ENCODE measurements around the gene THADA.

THADA gene

GRCh38 chr2:43210125-43210466 is 385.7 kb downstream of the THADA start:
- no peaks in the 10 kb centered on the region for H3K36me3 ChIP-seq
- TF ChIP-seq, protein P1, sequence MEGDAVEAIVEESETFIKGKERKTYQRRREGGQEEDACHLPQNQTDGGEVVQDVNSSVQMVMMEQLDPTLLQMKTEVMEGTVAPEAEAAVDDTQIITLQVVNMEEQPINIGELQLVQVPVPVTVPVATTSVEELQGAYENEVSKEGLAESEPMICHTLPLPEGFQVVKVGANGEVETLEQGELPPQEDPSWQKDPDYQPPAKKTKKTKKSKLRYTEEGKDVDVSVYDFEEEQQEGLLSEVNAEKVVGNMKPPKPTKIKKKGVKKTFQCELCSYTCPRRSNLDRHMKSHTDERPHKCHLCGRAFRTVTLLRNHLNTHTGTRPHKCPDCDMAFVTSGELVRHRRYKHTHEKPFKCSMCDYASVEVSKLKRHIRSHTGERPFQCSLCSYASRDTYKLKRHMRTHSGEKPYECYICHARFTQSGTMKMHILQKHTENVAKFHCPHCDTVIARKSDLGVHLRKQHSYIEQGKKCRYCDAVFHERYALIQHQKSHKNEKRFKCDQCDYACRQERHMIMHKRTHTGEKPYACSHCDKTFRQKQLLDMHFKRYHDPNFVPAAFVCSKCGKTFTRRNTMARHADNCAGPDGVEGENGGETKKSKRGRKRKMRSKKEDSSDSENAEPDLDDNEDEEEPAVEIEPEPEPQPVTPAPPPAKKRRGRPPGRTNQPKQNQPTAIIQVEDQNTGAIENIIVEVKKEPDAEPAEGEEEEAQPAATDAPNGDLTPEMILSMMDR (IDR thresholded peaks at IDR 0.05), result no peak
- no peaks in the 10 kb centered on the region for H3K27me3 ChIP-seq
- peak overlapping the region; percentile 41 to 46 for H3K4me3 ChIP-seq (ENCODE audit: low read depth in 1 of 2, low read length in 1 of 2)
- no peaks in the 10 kb centered on the region for H3K9me3 ChIP-seq
- H3K27ac ChIP-seq, result peak overlapping the region; percentile 95
- peaks cover 92 to 93% of the 10 kb centered on the region in 2 experiments for H3K4me1 ChIP-seq (ENCODE audit: control insufficient read depth in 1 of 2, insufficient read depth in 1 of 2, low read depth in 1 of 2, low read length in 1 of 2)

- TF ChIP-seq, protein P1 (IDR thresholded peaks at IDR 0.05), result no peak
- H3K27ac ChIP-seq, result peak overlapping the region; percentile 95
Observed at GRCh38 chr2:43209204-43209717, 386.6 kb downstream of the THADA start.

GRCh38 chr2:43207553-43208300 is 388.1 kb downstream of the THADA start:
- Histone ChIP-seq H3K4me3 (ENCODE audit: low read depth in 1 of 2, low read length in 1 of 2) (peak overlapping the region; percentile 34 to 43), H3K36me3 (no peaks in the 10 kb centered on the region), H3K4me1 (ENCODE audit: control insufficient read depth in 1 of 2, insufficient read depth in 1 of 2, low read depth in 1 of 2, low read length in 1 of 2) (peaks cover 68 to 70% of the 10 kb centered on the region in 2 experiments), H3K27ac (peak overlapping the region; percentile 95), H3K27me3 (no peaks in the 10 kb centered on the region), H3K9me3 (no peaks in the 10 kb centered on the region)
- TF ChIP-seq, protein P1 (IDR thresholded peaks at IDR 0.05), result no peak

More at GRCh38 chr2:43209204-43209717, 386.6 kb downstream of the THADA start:
- no peaks in the 10 kb centered on the region for H3K36me3 ChIP-seq
- H3K4me3 ChIP-seq (ENCODE audit: low read depth in 1 of 2, low read length in 1 of 2), result peak overlapping the region in 1 of 2 experiments; percentile 46
- H3K4me1 ChIP-seq (ENCODE audit: control insufficient read depth in 1 of 2, insufficient read depth in 1 of 2, low read depth in 1 of 2, low read length in 1 of 2), result peaks cover 84 to 85% of the 10 kb centered on the region in 2 experiments
- H3K27me3 ChIP-seq, result no peaks in the 10 kb centered on the region
- no peaks in the 10 kb centered on the region for H3K9me3 ChIP-seq

- H3K9me3 ChIP-seq, result no peaks in the 10 kb centered on the region
- H3K4me1 ChIP-seq (ENCODE audit: control insufficient read depth in 1 of 2, insufficient read depth in 1 of 2, low read depth in 1 of 2, low read length in 1 of 2), result peaks cover 60 to 63% of the 10 kb centered on the region in 2 experiments
- H3K27ac ChIP-seq, result peak overlapping the region; percentile 95
- H3K27me3 ChIP-seq, result no peaks in the 10 kb centered on the region
- no peaks in the 10 kb centered on the region for H3K36me3 ChIP-seq
- TF ChIP-seq, protein P1 (IDR thresholded peaks at IDR 0.05), result no peak
- H3K4me3 ChIP-seq (ENCODE audit: low read depth in 1 of 2, low read length in 1 of 2), result peak overlapping the region in 1 of 2 experiments; percentile 43
Observed at GRCh38 chr2:43206602-43207001, 389.2 kb downstream of the THADA start.

DNA sequence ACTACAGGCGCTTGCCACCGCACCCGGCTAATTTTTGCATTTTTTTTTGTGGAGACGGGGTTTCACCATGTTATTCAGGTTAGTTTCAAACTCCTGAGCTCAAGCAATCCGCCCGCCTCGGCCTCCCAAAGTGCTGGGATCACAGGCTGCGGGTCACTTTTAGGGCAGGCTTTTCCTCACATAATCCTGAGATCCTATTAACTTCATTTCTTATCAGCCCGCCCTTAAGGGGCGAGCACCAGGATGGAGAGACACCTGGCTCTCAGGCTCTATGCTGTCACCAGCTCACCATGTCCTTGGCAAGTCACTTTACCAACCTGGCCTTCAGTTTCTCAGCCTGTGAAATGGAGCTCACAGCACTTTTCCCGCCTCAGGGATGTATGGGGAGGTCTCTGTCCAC is 392.5 kb downstream of the THADA start:
- TF ChIP-seq, protein P1 (IDR thresholded peaks at IDR 0.05), result no peak
- no peak overlapping the region for H3K4me3 ChIP-seq (ENCODE audit: low read depth in 1 of 2, low read length in 1 of 2)
- H3K27me3 ChIP-seq, result no peaks in the 10 kb centered on the region
- no peaks in the 10 kb centered on the region for H3K36me3 ChIP-seq
- H3K9me3 ChIP-seq, result no peaks in the 10 kb centered on the region
- H3K4me1 ChIP-seq (ENCODE audit: control insufficient read depth in 1 of 2, insufficient read depth in 1 of 2, low read depth in 1 of 2, low read length in 1 of 2), result peaks cover 51 to 53% of the 10 kb centered on the region in 2 experiments
- H3K27ac ChIP-seq, result no peak overlapping the region

Data from neutrophil (primary cell).